HCT116 (cell line): ENCODE data around the gene SRPK2. TPM values are rescaled to one million over a fixed set of nuclear protein-coding genes. Genes with fewer than 3 reads are reported as not detected.

Source experiments
- ATAC-seq: fragments of 200-7000 bp; cut with Tn5 transposase; 2 replicates; pipeline ENCODE4 v1.9.1; 2020; ENCODE audit warnings: mild to moderate bottlenecking, moderate library complexity
- BruUV-seq: library from RNA; stranded (reverse); fragments of 400-500 nt; replicated peaks from 2 replicates; lab custom pipeline; 2021; lab: Mats Ljungman, UMichigan
- CTCF ChIA-PET: fragments of 300-600 bp; sonication (Branson Sonifier 250); formaldehyde crosslinking; loops from one replicate; lab custom pipeline; 2021; ENCODE audit warnings: antibody characterized with exemption; lab: Charles Lee
- POLR2A ChIA-PET: fragments of 300-600, 350-600 bp; sonication (Branson Sonifier 250); formaldehyde crosslinking; loops from one replicate; lab custom pipeline; 2021; ENCODE audit warnings: antibody characterized with exemption; lab: Charles Lee
- RAD21 ChIA-PET, 2 experiments: fragments of 300-600 bp; sonication (Branson Sonifier 250); formaldehyde crosslinking; loops; one replicate each; lab custom pipeline; 2023; ENCODE audit warnings: low total read pairs in 2 of 2; ENCODE audit not compliant: uncharacterized antibody in 2 of 2, unreplicated experiment in 2 of 2, low non-redundant PET in 1 of 2; lab: Charles Lee
- DNase-seq: peaks from one replicate; pipeline ENCODE4 v3.0.0-alpha.2; 2010; ENCODE audit warnings: low read depth, low spot score
- H2AFZ ChIP-seq: fragments of 200-600 bp; shearing (Covaris generic), sonication (generic); 2 replicates; pipeline ENCODE4 v1.6.1; 2017; ENCODE audit warnings: low read depth, mixed run types, mixed read lengths, antibody characterized with exemption, low read length; ENCODE audit not compliant: poor library complexity, severe bottlenecking
- H3K27ac ChIP-seq: 2 replicates; pipeline ENCODE4 v1.5.1; 2012; ENCODE audit warnings: low read depth, low read length
- H3K27me3 ChIP-seq: fragments of 200-600 bp; sonication (generic); 2 replicates; pipeline ENCODE4 v1.6.1; 2016; ENCODE audit warnings: mixed run types, low read length, mixed read lengths; ENCODE audit not compliant: insufficient read depth
- H3K36me3 ChIP-seq, 2 experiments: fragments of 200-500 bp in 1 of 2; fragments of 200-600 bp in 1 of 2; sonication (Bioruptor generic) in 1 of 2; sonication (generic) in 1 of 2; 2 replicates each; pipeline versions ENCODE4 v1.5.1 to v1.6.1; 2014 to 2016; ENCODE audit warnings: low read length in 2 of 2, inconsistent platforms in 1 of 2, mixed read lengths in 1 of 2, mixed run types in 1 of 2; ENCODE audit not compliant: insufficient read depth in 2 of 2, control insufficient read depth in 1 of 2
- H3K4me1 ChIP-seq, 2 experiments: fragments of 200-600 bp in 1 of 2; sonication (generic) in 1 of 2; 2 replicates each; pipeline versions ENCODE4 v1.5.1 to v1.6.1; 2012 to 2017; ENCODE audit warnings: low read length in 2 of 2, inconsistent platforms in 1 of 2, mild to moderate bottlenecking in 1 of 2, mixed read lengths in 1 of 2, mixed run types in 1 of 2, moderate library complexity in 1 of 2; ENCODE audit not compliant: insufficient read depth in 2 of 2, control insufficient read depth in 1 of 2
- H3K4me2 ChIP-seq: fragments of 200-600 bp; sonication (generic); 2 replicates; pipeline ENCODE4 v1.6.1; 2017; ENCODE audit warnings: mixed run types, low read length, mixed read lengths
- H3K4me3 ChIP-seq, 2 experiments: fragments of 200-600 bp in 1 of 2; sonication (generic) in 1 of 2; replicated peaks in 1 of 2; 2 replicates each; pipeline ENCODE4 v1.5.1; 2011 to 2016; ENCODE audit warnings: low read length in 2 of 2, control low read depth in 1 of 2, low read depth in 1 of 2, mild to moderate bottlenecking in 1 of 2, mixed read lengths in 1 of 2, mixed run types in 1 of 2
- H3K79me2 ChIP-seq: fragments of 200-600 bp; sonication (generic); 2 replicates; pipeline ENCODE4 v1.6.1; 2017; ENCODE audit warnings: mild to moderate bottlenecking, mixed run types, low read length, moderate library complexity, mixed read lengths; ENCODE audit not compliant: insufficient read depth
- H3K9ac ChIP-seq: fragments of 200-600 bp; sonication (generic); 2 replicates; pipeline ENCODE4 v1.6.1; 2016; ENCODE audit warnings: low read length, mixed read lengths
- H3K9me2 ChIP-seq: fragments of 200-600 bp; sonication (generic), shearing (Covaris generic); 2 replicates; pipeline ENCODE4 v1.6.1; 2017; ENCODE audit warnings: mixed run types, mild to moderate bottlenecking, moderate library complexity; ENCODE audit not compliant: insufficient read depth
- H3K9me3 ChIP-seq, 2 experiments: fragments of 200-500 bp in 1 of 2; fragments of 200-600 bp in 1 of 2; sonication (Bioruptor generic) in 1 of 2; sonication (generic) in 1 of 2; 2 replicates each; pipeline ENCODE4 v1.6.1; 2014 to 2017; ENCODE audit warnings: low read length in 2 of 2, mixed read lengths in 2 of 2, inconsistent platforms in 1 of 2, low read depth in 1 of 2, mild to moderate bottlenecking in 1 of 2, mixed run types in 1 of 2, moderate library complexity in 1 of 2; ENCODE audit not compliant: control insufficient read depth in 1 of 2, insufficient read depth in 1 of 2
- H4K20me1 ChIP-seq: fragments of 200-600 bp; sonication (generic), shearing (Covaris generic); 2 replicates; pipeline ENCODE4 v1.6.1; 2017; ENCODE audit warnings: mixed run types, mild to moderate bottlenecking, moderate library complexity; ENCODE audit not compliant: insufficient read depth
- ATF3 ChIP-seq: IDR thresholded peaks from 2 replicates; pipeline ENCODE4 v1.6.1; 2012
- CBX3 ChIP-seq: IDR thresholded peaks from 2 replicates; pipeline ENCODE4 v1.6.1; 2012; ENCODE audit warnings: low read depth
- CEBPB ChIP-seq: IDR thresholded peaks from 2 replicates; pipeline ENCODE4 v1.6.1; 2012; ENCODE audit warnings: low read depth
- CTCF ChIP-seq, 3 experiments: fragments of 200-600 bp in 1 of 3; sonication (generic) in 1 of 3; IDR thresholded peaks in 2 of 3; conservative IDR thresholded peaks in 1 of 3; 2 replicates each; pipeline ENCODE4 v1.5.1; 2012 to 2017; ENCODE audit warnings: low read depth in 2 of 3, low read length in 2 of 3, antibody characterized with exemption in 1 of 3, borderline replicate concordance in 1 of 3, control low read depth in 1 of 3, mild to moderate bottlenecking in 1 of 3, mixed read lengths in 1 of 3, mixed run types in 1 of 3, moderate library complexity in 1 of 3; ENCODE audit not compliant: insufficient read depth in 1 of 3
- EGR1 ChIP-seq: IDR thresholded peaks from 2 replicates; pipeline ENCODE4 v1.6.1; 2012; ENCODE audit warnings: low read depth
- ELF1 ChIP-seq: IDR thresholded peaks from 2 replicates; pipeline ENCODE4 v1.6.1; 2012; ENCODE audit warnings: low read depth, borderline replicate concordance
- EZH2phosphoT487 ChIP-seq: fragments of 200-600 bp; IDR thresholded peaks from 2 replicates; pipeline ENCODE4 v1.6.1; 2018; ENCODE audit warnings: antibody characterized with exemption, borderline replicate concordance
- JUND ChIP-seq: IDR thresholded peaks from 2 replicates; pipeline ENCODE4 v1.6.1; 2012
- POLR2A ChIP-seq: IDR thresholded peaks from 2 replicates; pipeline ENCODE4 v1.7.0; 2011; ENCODE audit warnings: borderline replicate concordance; ENCODE audit not compliant: insufficient read depth, insufficient read length; ENCODE audit errors: extremely low read depth
- RAD21 ChIP-seq: IDR thresholded peaks from 2 replicates; pipeline ENCODE4 v1.6.1; 2012; ENCODE audit warnings: low read depth, mild to moderate bottlenecking
- REST ChIP-seq: IDR thresholded peaks from 2 replicates; pipeline ENCODE4 v1.6.1; 2012; ENCODE audit warnings: low read depth
- SP1 ChIP-seq: IDR thresholded peaks from 2 replicates; pipeline ENCODE4 v1.6.1; 2012; ENCODE audit warnings: low read depth
- SRF ChIP-seq: IDR thresholded peaks from 2 replicates; pipeline ENCODE4 v1.6.1; 2012; ENCODE audit warnings: low read depth
- YY1 ChIP-seq: IDR thresholded peaks from 2 replicates; pipeline ENCODE4 v1.6.1; 2011; ENCODE audit warnings: low read length, low read depth, moderate library complexity, mild to moderate bottlenecking; ENCODE audit not compliant: insufficient replicate concordance; ENCODE audit errors: extremely low read depth
- ZBTB33 ChIP-seq: IDR thresholded peaks from 2 replicates; pipeline ENCODE4 v1.6.1; 2011; ENCODE audit warnings: mild to moderate bottlenecking, low read length, moderate library complexity; ENCODE audit not compliant: insufficient replicate concordance; ENCODE audit errors: extremely low read depth
- ZNF274 ChIP-seq: fragments of 200-500 bp; sonication (Bioruptor generic); IDR thresholded peaks from 2 replicates; pipeline ENCODE4 v1.6.1; 2014; ENCODE audit warnings: mild to moderate bottlenecking, low read depth, low read length, inconsistent platforms
- intact Hi-C: fragments of 100-400 bp; cut with micrococcal nuclease; formaldehyde crosslinking; loops from 2 replicates; pipeline ENCODE4 v1.10.0; 2022
- total RNA-seq: library from RNA; stranded (reverse); gene quantifications from one replicate; pipeline ENCODE4 v1.2.1, GENCODE V29; 2021; ENCODE audit not compliant: unreplicated experiment

The SRPK2 gene
- total RNA-seq, 1 experiment from 2014 or later: 37.4 TPM

GRCh38 chr7:105306298-105306748 lies 82.4 kb downstream of the SRPK2 start:
- no peaks in the 10 kb centered on the region for H3K9me2 ChIP-seq
- ChIA-PET RAD21 (no interaction called here), CTCF (no interaction called here), POLR2A (no interaction called here)
- intact Hi-C loops: no loop called here
- no peaks in the 10 kb centered on the region for H3K36me3 ChIP-seq
- no peaks in the 10 kb centered on the region for H4K20me1 ChIP-seq
- H3K9me3 ChIP-seq: no peaks in the 10 kb centered on the region
- no peak overlapping the region for H3K27ac ChIP-seq
- peaks cover 37% of the 10 kb centered on the region for H3K79me2 ChIP-seq
- H3K4me3 ChIP-seq: no peak overlapping the region
- no peak for TF ChIP-seq ZNF274
- TF ChIP-seq SRF: no peak
- no peak for TF ChIP-seq CBX3
- no peak for TF ChIP-seq RAD21
- TF ChIP-seq ELF1: no peak
- no peak for TF ChIP-seq CEBPB
- no peak for TF ChIP-seq EGR1
- TF ChIP-seq JUND: no peak
- no peak for TF ChIP-seq SP1
- no peak for TF ChIP-seq EZH2phosphoT487
- TF ChIP-seq POLR2A: no peak
- TF ChIP-seq YY1: no peak
- no peak for TF ChIP-seq ATF3
- TF ChIP-seq REST: no peak
- no peak for TF ChIP-seq ZBTB33
- no peak for TF ChIP-seq CTCF (IDR thresholded peaks at IDR 0.05 in 2 of 3, conservative IDR thresholded peaks at IDR 0.05 in 1 of 3; ENCODE audit: borderline replicate concordance in 1 of 3, insufficient read depth in 1 of 3, low read depth in 2 of 3, low read length in 2 of 3)
- DNase-seq: no peak
- H3K9ac ChIP-seq: no peak overlapping the region
- H3K4me2 ChIP-seq: no peak overlapping the region
- peaks cover 5 to 12% of the 10 kb centered on the region in 2 experiments; a peak in 2 of 4 replicates for H3K4me1 ChIP-seq
- BruUV-seq: no TSS peak
- no peaks in the 10 kb centered on the region for H3K27me3 ChIP-seq
- H2AFZ ChIP-seq: no peak overlapping the region
- ATAC-seq: no peak
